ENCODE data around the gene RSPH1.

RSPH1 gene

GRCh38 chr21:42531771-42532170 is 35.7 kb upstream of the RSPH1 start:
- no peak for DNase-seq

- DNase-seq: no peak
These were observed 34.1 kb upstream of the RSPH1 start for GRCh38 chr21:42530167-42530518.

GRCh38 chr21:42527489-42528158 is 31.6 kb upstream of the RSPH1 start:
- peak; percentile 12 for DNase-seq

GRCh38 chr21:42527127-42527488 is 31.1 kb upstream of the RSPH1 start:
- DNase-seq: no peak

DNA sequence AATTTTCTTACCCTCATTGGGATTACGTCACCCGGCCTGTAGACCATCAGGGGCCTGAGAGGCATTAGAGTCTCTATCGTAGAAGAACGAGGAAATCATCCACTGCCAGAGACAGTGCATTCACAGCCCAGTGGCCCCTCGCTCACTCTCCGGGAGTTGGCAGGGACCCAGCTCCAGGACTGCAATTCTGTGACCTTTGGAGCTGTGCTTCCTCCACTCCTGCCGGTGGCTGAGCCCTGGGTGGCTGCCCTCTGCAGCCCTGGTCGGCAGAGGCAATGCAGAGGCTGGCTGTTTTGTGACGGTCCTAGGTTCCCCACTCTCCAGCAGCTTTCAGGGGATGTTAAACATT is 30.3 kb upstream of the RSPH1 start:
- no peak for DNase-seq

- peak; percentile 26 for DNase-seq
These were observed 29.8 kb upstream of the RSPH1 start for GRCh38 chr21:42525676-42526378.

DNA sequence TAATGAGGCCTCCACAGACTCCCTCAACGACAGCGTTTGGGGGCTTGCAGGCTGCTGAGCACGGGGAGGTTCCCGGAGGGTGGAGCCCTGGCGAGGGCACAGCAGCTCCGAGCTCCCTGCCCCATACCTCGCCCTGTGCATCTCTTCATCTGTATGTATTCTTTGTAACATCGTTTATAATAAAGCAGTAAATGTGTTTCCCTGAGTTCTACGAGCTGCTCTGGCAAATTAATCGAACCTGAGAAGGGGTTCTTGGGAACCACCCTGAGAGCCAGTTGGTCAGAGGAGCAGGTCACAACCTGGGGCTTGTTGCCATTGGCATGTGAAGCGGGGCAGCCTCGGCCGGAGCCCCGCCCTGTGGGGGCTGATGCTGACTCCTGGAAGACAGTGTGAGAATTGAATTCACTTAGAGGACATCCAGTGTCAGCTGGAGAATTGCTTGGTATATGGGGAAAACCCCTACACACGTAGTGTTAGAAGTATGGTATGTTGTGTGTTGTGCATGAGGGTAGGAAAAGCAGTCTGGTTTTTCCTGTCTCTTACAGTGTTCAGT is 29.1 kb upstream of the RSPH1 start:
- no peak for DNase-seq

DNA sequence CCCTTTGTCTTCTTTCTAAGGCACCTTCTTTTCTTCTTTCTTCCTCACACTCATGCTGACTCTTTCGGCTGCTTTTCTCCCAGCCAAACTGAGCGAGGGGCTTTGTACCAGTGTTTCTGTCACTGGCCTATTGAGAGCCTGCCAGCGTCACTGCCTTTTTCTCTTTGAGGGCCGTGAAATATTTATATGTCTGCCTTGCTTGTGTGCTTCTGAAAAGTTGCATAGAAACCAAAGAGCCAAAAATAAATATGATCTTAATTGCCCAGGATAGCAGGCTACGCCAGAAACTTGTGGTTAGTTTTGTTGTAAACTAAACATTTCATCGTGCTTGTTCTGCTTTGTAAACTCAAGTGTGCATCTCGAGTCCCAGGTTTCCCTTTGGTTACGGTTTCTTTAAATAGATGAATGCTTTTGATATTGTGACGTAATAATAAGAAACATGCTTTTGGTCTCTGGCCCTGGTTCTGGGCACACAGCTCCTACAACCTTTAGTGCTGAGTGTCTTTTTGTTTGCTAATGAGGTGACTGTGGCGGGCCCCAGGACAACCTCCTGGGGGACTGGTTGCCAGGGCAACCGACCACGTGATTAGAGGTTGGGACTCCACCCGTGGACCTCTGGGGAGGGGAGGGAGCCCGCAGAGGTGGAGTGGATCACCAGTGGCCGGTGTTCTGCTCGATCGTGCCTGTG is 28.5 kb upstream of the RSPH1 start:
- peak; percentile 91 for DNase-seq

- DNase-seq: no peak
These were observed 27.9 kb upstream of the RSPH1 start for GRCh38 chr21:42523941-42524340.

DNA sequence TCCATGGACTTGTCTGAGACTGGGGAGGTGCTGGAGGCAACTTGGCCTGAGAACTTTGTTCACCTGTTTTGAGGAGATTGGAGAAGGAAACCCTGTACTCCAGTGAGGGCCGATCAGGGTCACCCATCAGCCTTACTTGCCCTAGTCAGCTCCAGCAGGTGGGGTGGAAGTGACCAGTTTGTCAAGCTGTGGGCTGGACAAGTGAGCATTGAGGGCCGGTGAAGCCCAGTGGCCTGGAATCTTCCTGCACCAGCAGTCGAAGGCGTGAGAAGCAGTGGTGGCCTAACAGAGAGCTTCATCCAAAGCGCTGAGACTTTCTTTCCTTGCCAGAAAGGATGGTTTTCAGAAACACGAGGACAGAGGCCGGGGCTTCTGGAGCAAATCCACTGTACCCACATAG is 27.2 kb upstream of the RSPH1 start:
- DNase-seq: no peak

DNA sequence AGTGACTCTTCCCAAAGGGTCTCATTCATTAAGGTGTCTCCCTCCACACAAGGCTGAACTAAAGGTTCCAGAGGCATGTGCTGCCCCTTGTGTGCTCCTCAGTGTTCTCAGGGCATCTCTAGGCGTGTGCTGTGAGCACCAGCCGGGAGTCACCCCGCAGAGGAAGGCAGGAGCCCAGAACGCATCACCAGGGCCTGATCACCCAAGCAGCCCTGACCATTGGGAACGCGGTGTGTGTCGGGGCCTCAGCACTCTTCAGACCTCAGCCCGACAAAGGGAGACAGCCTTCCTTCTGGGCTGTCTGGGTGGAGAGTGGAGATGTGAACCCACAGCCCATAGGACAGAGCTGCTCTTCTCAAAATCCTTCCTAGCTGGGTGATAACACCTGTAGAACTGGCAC is 26.7 kb upstream of the RSPH1 start:
- DNase-seq: no peak

GRCh38 chr21:42522271-42522670 is 26.2 kb upstream of the RSPH1 start:
- no peak for DNase-seq

- DNase-seq: no peak
These were observed 25.8 kb upstream of the RSPH1 start for GRCh38 chr21:42521805-42522204.

- no peak for DNase-seq
These were observed 25.4 kb upstream of the RSPH1 start for GRCh38 chr21:42521384-42521783.

GRCh38 chr21:42520628-42521253 is 24.7 kb upstream of the RSPH1 start:
- no peak for DNase-seq

DNA sequence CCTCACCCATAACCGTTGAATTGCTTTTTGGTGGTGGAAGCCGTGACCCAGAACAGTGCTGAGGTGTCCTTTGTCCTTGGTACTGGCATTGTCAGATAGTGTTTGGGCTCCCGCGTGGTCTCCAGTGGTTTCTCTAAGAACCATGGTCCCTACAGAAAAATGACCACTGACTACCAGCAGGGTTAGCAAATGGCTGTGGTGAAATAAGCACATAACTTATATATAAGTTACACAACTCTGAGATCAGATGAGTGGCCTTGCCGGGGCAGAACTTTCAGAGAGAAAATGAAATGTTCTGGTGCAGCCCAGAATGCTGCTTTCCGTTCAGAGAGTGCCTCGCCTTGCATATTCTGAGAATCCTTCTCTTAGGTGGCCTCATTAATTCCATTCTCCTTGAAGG is 22.6 kb upstream of the RSPH1 start:
- DNase-seq: no peak

DNA sequence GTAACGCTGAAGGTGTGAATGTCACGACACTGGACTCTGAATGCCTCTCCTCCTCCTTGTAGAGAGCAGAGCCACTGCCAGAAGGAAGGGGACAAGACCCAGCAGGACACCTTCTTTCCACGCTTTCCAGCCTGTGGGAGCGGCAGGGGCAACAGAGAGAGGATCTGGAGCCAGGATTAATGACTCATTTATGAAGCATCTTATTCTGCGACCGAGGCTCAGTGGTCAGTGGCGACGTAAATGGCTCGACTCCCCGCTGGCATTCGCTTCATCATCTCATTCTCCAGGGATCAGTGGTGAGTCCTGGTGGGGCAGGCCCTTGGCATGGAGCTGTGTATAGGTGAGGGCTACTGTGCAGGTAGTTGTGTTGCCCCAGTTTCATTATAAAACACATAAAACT is 22.2 kb upstream of the RSPH1 start:
- DNase-seq: no peak

- DNase-seq: no peak
These were observed 19.9 kb upstream of the RSPH1 start for GRCh38 chr21:42515708-42516502.

DNA sequence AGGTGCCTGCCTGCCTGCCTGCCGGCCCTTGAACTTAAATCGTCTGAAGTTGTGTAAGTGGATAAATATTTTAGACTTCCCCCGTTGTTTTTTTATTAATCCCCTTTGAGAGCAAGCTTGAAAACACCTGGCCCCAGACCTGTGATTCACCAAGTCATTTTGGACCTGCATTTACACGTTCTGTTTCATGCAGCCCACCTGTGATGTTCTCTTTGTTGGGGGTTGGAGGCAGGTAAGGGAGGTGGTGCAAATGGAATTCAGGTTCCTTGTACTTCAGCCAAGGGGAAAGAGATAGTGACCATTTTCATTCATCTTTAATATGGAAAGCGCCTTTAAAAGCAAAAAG is 18.8 kb upstream of the RSPH1 start:
- no peak for DNase-seq

DNA sequence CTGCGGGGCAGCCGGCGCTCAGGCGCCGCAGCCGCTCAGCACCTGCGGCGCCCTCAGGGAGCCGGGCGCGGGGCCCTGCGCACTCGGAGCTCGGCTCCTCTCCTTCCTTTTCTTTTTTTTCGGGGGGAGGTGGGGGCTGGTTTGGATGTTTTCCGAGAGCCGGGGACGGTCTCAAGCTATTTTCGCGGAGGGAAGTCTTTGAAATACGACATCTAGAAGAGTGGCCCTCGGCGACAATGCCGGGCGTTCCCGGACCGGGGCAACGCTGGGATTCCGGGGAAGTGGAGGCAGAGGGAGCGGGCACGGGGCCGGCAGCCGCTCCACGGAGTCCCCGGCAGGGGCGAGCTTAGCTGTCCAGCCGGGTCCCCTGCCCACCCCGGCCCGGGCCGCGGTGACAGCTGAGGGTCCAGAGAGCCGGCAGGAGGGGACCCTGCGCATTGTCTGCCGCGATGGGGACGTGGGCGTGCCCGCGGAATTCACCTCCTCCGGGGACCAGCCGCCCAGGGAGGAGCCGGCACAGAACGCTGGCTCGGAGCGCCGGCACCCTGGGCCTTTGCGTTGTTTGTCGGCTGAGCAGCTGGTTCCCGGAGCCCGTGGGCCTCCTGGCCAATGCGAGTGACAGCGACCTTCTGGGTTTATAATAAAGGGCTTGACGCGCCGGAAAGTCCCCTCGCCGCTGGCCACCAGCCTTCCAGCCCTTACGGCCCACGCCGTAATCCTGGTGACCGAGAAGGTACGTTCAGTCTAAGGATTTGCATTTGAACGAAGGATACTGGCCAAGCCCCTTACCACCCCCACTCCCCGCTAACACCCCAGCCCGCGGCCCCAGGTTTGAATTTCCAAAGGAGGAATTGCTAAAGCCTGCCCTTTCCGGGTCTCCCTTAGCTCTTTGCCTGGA is 18.2 kb upstream of the RSPH1 start:
- no peak for DNase-seq

DNA sequence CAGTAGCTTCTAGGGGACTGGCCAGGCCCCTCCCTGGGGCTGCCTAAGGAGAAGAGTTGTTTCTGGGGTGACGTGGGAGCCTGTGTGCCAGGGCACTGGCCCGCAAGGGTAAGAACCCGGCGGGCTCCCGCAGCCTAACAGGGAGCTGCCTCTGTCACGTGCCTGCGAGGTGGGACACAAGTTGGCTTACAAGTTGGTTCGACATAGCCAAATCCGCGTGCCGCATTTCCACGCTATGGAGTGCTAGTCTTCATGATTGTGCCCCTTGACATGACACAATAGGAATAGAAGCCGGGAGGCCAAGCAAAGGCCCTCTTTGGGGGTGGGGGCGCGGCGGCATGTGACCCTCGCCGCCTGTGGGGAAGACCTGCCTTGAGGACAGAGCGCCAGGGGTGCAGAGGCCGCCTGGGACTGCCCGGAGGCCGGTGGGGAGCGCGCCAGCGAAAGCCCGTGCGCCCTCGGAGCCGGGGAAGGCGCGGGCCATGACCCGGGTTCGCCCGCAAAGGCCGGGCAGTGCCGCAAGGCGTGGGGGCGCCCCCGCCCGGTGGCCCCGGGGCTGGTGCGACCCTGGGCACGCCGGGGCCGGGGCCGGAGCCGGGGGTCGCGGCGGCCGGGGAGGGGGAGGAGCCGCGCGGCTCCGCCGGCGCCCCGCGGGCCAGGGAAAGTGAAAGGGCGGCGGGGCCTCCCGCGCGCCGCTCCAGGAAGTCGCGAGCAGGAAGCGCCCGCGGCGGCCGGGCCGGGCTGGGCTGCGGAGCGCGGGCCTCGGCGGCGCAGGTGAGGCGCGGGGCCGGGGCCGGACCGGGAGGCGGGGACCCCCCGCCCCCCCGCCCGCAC is 17.3 kb upstream of the RSPH1 start, which contains the start of gene SLC37A1:
Gene SLC37A1 (plus strand): TSS at position 702 of the 834 bp plus-strand sequence. CDS start 4,603 bp downstream, outside the sequence.
- DNase-seq: no peak

Measured in NCI-H1436 (cell line).